Measurements from ENCODE around the gene KIF1C.
A peak's percentile ranks its signal among the peaks of the same experiment; 100 is the strongest.

Gene KIF1C

GRCh38 chr17:4950075-4950745 lies 47.5 kb upstream of the KIF1C start:
- peak; percentile 14 for ATAC-seq (ENCODE audit: low read depth)
- Histone ChIP-seq H3K9me3 (ENCODE audit: severe bottlenecking) (no peaks in the 10 kb centered on the region), H3K4me1 (ENCODE audit: insufficient read depth, poor library complexity, severe bottlenecking) (peaks cover 18% of the 10 kb centered on the region), H3K27ac (ENCODE audit: poor library complexity, severe bottlenecking) (peak overlapping the region; percentile 99), H3K27me3 (ENCODE audit: insufficient read depth, poor library complexity, severe bottlenecking) (no peaks in the 10 kb centered on the region), H3K36me3 (ENCODE audit: low read depth) (peaks cover 28% of the 10 kb centered on the region), H3K4me3 (ENCODE audit: severe bottlenecking) (peak overlapping the region; percentile 88)
- TF ChIP-seq, protein P1, sequence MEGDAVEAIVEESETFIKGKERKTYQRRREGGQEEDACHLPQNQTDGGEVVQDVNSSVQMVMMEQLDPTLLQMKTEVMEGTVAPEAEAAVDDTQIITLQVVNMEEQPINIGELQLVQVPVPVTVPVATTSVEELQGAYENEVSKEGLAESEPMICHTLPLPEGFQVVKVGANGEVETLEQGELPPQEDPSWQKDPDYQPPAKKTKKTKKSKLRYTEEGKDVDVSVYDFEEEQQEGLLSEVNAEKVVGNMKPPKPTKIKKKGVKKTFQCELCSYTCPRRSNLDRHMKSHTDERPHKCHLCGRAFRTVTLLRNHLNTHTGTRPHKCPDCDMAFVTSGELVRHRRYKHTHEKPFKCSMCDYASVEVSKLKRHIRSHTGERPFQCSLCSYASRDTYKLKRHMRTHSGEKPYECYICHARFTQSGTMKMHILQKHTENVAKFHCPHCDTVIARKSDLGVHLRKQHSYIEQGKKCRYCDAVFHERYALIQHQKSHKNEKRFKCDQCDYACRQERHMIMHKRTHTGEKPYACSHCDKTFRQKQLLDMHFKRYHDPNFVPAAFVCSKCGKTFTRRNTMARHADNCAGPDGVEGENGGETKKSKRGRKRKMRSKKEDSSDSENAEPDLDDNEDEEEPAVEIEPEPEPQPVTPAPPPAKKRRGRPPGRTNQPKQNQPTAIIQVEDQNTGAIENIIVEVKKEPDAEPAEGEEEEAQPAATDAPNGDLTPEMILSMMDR (IDR thresholded peaks at IDR 0.05; ENCODE audit: poor library complexity, severe bottlenecking), result no peak
- DNase-seq (ENCODE audit: low spot score), result no peak

GRCh38 chr17:4950746-4951204 lies 47.0 kb upstream of the KIF1C start, which contains the start of gene ENO3:
Gene ENO3, plus strand, starts transcription at chr17:4951119. Its CDS starts 711 bp downstream, at chr17:4951830.
- peaks cover 23% of the 10 kb centered on the region for H3K36me3 ChIP-seq (ENCODE audit: low read depth)
- TF ChIP-seq, protein P1 (IDR thresholded peaks at IDR 0.05; ENCODE audit: poor library complexity, severe bottlenecking), result no peak
- H3K27ac ChIP-seq (ENCODE audit: poor library complexity, severe bottlenecking), result peak within 1 kb of the TSS; percentile 99
- no peaks in the 10 kb centered on the region for H3K9me3 ChIP-seq (ENCODE audit: severe bottlenecking)
- peaks cover 12% of the 10 kb centered on the region for H3K4me1 ChIP-seq (ENCODE audit: insufficient read depth, poor library complexity, severe bottlenecking)
- no peaks in the 10 kb centered on the region for H3K27me3 ChIP-seq (ENCODE audit: insufficient read depth, poor library complexity, severe bottlenecking)
- peak within 1 kb of the TSS; percentile 88 for H3K4me3 ChIP-seq (ENCODE audit: severe bottlenecking)
- DNase-seq (ENCODE audit: low spot score) (no peak), ATAC-seq (ENCODE audit: low read depth) (no peak)

GRCh38 chr17:4951486-4951885 lies 46.3 kb upstream of the KIF1C start:
- H3K27me3 ChIP-seq (ENCODE audit: insufficient read depth, poor library complexity, severe bottlenecking), result no peaks in the 10 kb centered on the region
- H3K9me3 ChIP-seq (ENCODE audit: severe bottlenecking), result no peaks in the 10 kb centered on the region
- TF ChIP-seq, protein P1 (IDR thresholded peaks at IDR 0.05; ENCODE audit: poor library complexity, severe bottlenecking), result no peak
- no peak overlapping the region for H3K4me3 ChIP-seq (ENCODE audit: severe bottlenecking)
- peak overlapping the region; percentile 99 for H3K27ac ChIP-seq (ENCODE audit: poor library complexity, severe bottlenecking)
- no peak for ATAC-seq (ENCODE audit: low read depth)
- peaks cover 15% of the 10 kb centered on the region for H3K36me3 ChIP-seq (ENCODE audit: low read depth)
- H3K4me1 ChIP-seq (ENCODE audit: insufficient read depth, poor library complexity, severe bottlenecking), result peaks cover 8% of the 10 kb centered on the region
- DNase-seq (ENCODE audit: low spot score), result no peak

DNA sequence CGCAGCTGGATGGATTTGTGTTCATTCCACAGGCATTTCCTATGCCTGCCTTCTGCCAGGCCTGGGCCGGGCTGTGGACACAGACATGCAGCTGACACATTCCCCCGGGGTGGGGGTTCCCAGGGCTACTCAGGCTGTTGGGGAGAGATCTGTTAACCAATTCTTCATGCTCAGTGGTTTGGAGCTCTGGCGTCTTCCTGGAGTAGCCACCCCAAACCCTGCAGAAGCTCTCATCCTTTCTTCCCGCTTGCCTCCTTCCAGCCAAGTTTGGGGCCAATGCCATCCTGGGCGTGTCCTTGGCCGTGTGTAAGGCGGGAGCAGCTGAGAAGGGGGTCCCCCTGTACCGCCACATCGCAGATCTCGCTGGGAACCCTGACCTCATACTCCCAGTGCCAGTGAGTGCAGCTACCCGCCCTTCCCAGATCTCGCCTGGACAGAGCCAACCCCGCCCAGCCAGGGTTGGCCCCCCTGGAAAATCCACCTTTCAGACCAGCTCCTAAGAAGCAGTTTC lies 44.2 kb upstream of the KIF1C start:
- Histone ChIP-seq H3K27ac (ENCODE audit: poor library complexity, severe bottlenecking) (no peak overlapping the region), H3K9me3 (ENCODE audit: severe bottlenecking) (no peaks in the 10 kb centered on the region), H3K36me3 (ENCODE audit: low read depth) (no peaks in the 10 kb centered on the region), H3K4me1 (ENCODE audit: insufficient read depth, poor library complexity, severe bottlenecking) (peaks cover 8% of the 10 kb centered on the region), H3K27me3 (ENCODE audit: insufficient read depth, poor library complexity, severe bottlenecking) (no peaks in the 10 kb centered on the region), H3K4me3 (ENCODE audit: severe bottlenecking) (no peak overlapping the region)
- DNase-seq (ENCODE audit: low spot score) (no peak), ATAC-seq (ENCODE audit: low read depth) (no peak)
- TF ChIP-seq, protein P1 (IDR thresholded peaks at IDR 0.05; ENCODE audit: poor library complexity, severe bottlenecking), result no peak

DNA sequence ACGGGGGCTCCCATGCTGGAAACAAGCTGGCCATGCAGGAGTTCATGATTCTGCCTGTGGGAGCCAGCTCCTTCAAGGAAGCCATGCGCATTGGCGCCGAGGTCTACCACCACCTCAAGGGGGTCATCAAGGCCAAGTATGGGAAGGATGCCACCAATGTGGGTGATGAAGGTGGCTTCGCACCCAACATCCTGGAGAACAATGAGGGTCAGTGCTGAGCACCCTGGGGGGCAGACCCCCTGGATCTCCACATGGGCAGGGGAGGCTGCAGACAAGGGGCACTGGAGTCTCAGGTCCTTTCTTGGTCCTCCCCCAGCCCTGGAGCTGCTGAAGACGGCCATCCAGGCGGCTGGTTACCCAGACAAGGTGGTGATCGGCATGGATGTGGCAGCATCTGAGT lies 42.7 kb upstream of the KIF1C start:
- H3K9me3 ChIP-seq (ENCODE audit: severe bottlenecking), result no peaks in the 10 kb centered on the region
- DNase-seq (ENCODE audit: low spot score), result no peak
- H3K27ac ChIP-seq (ENCODE audit: poor library complexity, severe bottlenecking), result no peak overlapping the region
- no peak overlapping the region for H3K4me3 ChIP-seq (ENCODE audit: severe bottlenecking)
- H3K36me3 ChIP-seq (ENCODE audit: low read depth), result peaks cover 9% of the 10 kb centered on the region; the same call in 1 of the 2 replicates
- TF ChIP-seq, protein P1 (IDR thresholded peaks at IDR 0.05; ENCODE audit: poor library complexity, severe bottlenecking), result no peak
- H3K27me3 ChIP-seq (ENCODE audit: insufficient read depth, poor library complexity, severe bottlenecking), result no peaks in the 10 kb centered on the region
- peaks cover 8% of the 10 kb centered on the region for H3K4me1 ChIP-seq (ENCODE audit: insufficient read depth, poor library complexity, severe bottlenecking)
- no peak for ATAC-seq (ENCODE audit: low read depth)

All from RWPE2 (cell line).